GM23248 (cell line): ENCODE measurements around the gene C3orf18.

ENCODE experiments used
- EZH2 ChIP-seq: fragments of 200-600 bp; sonication (generic); IDR thresholded peaks from 2 replicates; pipeline ENCODE4 v1.6.1; 2018; ENCODE audit warnings: antibody characterized with exemption, mild to moderate bottlenecking; ENCODE audit not compliant: insufficient read depth, poor library complexity, severe bottlenecking
- EZH2phosphoT487 ChIP-seq: fragments of 200-600 bp; sonication (generic); IDR thresholded peaks from 2 replicates; pipeline ENCODE4 v1.6.1; 2018; ENCODE audit warnings: antibody characterized with exemption, moderate library complexity, mild to moderate bottlenecking, low read depth; ENCODE audit not compliant: insufficient read depth

- TF ChIP-seq EZH2 (no peak), EZH2phosphoT487 (no peak)
These were observed 17.3 kb downstream of the C3orf18 start for GRCh38 chr3:50550079-50550736.
